ENCODE data around the gene OTC.

GRCh38 chrX:38341442-38341841, 11.0 kb upstream of the OTC start:
- TF ChIP-seq CTCF (IDR thresholded peaks at IDR 0.05) (no peak), POLR2AphosphoS5 (IDR thresholded peaks at IDR 0.05; ENCODE audit: insufficient read depth in 1 of 2, low read depth in 1 of 2) (no peak), POLR2A (IDR thresholded peaks at IDR 0.05) (no peak)

Measured in vagina (tissue), 2 donors.